GM18519 (cell line): ENCODE data around the gene SOX10.
"Not testable (repeated sequence)": the region's sequence is repeated elsewhere in the genome, so short reads cannot be mapped to it uniquely, and the experiment has no call there.

ENCODE experiments used
- ATAC-seq: cut with Tn5 transposase; IDR thresholded peaks from one replicate; pipeline ENCODE4 v1.9.1; 2021; ENCODE audit warnings: mild to moderate bottlenecking, moderate library complexity; ENCODE audit not compliant: unreplicated experiment, low FRiP score

The SOX10 gene

GRCh38 chr22:37989146-37990045, 5.0 kb upstream of the SOX10 start:
- ATAC-seq: no peak

- no peak for ATAC-seq
Observed at GRCh38 chr22:37986371-37986770, 2.0 kb upstream of the SOX10 start.

- no peak for ATAC-seq
Observed at GRCh38 chr22:37985751-37986281, 1.5 kb upstream of the SOX10 start.

- ATAC-seq: no peak
Observed at GRCh38 chr22:37985050-37985585, 763 bp upstream of the SOX10 start.

- ATAC-seq: no peak
Observed at GRCh38 chr22:37982938-37983859, 1.2 kb downstream of the SOX10 start.

- ATAC-seq: no peak
Observed at GRCh38 chr22:37982151-37982785, 2.1 kb downstream of the SOX10 start.

- ATAC-seq: no peak
Observed at GRCh38 chr22:37981282-37982011, 2.9 kb downstream of the SOX10 start.

GRCh38 chr22:37979782-37980181, 4.6 kb downstream of the SOX10 start:
- ATAC-seq: no peak

- ATAC-seq: no peak
Observed at GRCh38 chr22:37976547-37976946, 7.8 kb downstream of the SOX10 start.

GRCh38 chr22:37976022-37976421, 8.3 kb downstream of the SOX10 start:
- ATAC-seq: not testable (repeated sequence)

GRCh38 chr22:37975153-37975552, 9.2 kb downstream of the SOX10 start:
- no peak for ATAC-seq

- ATAC-seq: no peak
Observed at GRCh38 chr22:37973271-37974170, 10.8 kb downstream of the SOX10 start.

GRCh38 chr22:37972527-37972926, 11.8 kb downstream of the SOX10 start:
- no peak for ATAC-seq

- no peak for ATAC-seq
Observed at GRCh38 chr22:37971475-37972434, 12.6 kb downstream of the SOX10 start.

- no peak for ATAC-seq
Observed at GRCh38 chr22:37970864-37971263, 13.5 kb downstream of the SOX10 start.

GRCh38 chr22:37968452-37969251, 15.7 kb downstream of the SOX10 start:
- ATAC-seq: no peak
